Activated CD4-positive, alpha-beta T cell treated with anti-CD3 and anti-CD28 coated beads, Interleukin-2, amount 10 ng/mL, durations not matched to agents 7 days and 5 days (primary cell): ENCODE data around the gene IL17RA. TPM values are rescaled to one million over a fixed set of nuclear protein-coding genes. Genes with fewer than 3 reads are reported as not detected.
"Not testable (repeated sequence)": the region's sequence is repeated elsewhere in the genome, so short reads cannot be mapped to it uniquely, and the experiment has no call there.

Source experiments
- CTCF ChIA-PET: fragments of 350-600 bp; sonication (Branson Sonifier 250); formaldehyde crosslinking; loops from one replicate; lab custom pipeline; 2021; ENCODE audit warnings: antibody characterized with exemption; lab: Charles Lee
- POLR2A ChIA-PET: fragments of 350-600 bp; sonication (Branson Sonifier 250); formaldehyde crosslinking; loops from one replicate; lab custom pipeline; 2021; ENCODE audit warnings: antibody characterized with exemption; lab: Charles Lee
- DNase-seq: peaks from one replicate; pipeline ENCODE4 v3.0.0-alpha.2; 2020
- H3K27ac Mint-ChIP-seq: one replicate; pipeline ENCODE4 v1.8.0; 2021; ENCODE audit warnings: mild to moderate bottlenecking, moderate library complexity, mixed read lengths
- H3K27me3 Mint-ChIP-seq: one replicate; pipeline ENCODE4 v1.8.0; 2021; ENCODE audit warnings: mixed read lengths
- H3K36me3 Mint-ChIP-seq: one replicate; pipeline ENCODE4 v1.8.0; 2021; ENCODE audit warnings: low read depth, mixed read lengths
- H3K4me1 Mint-ChIP-seq: one replicate; pipeline ENCODE4 v1.8.0; 2021; ENCODE audit warnings: mixed read lengths
- H3K4me3 Mint-ChIP-seq: one replicate; pipeline ENCODE4 v1.8.0; 2021; ENCODE audit warnings: mild to moderate bottlenecking, moderate library complexity, mixed read lengths
- H3K9me3 Mint-ChIP-seq: one replicate; pipeline ENCODE4 v1.8.0; 2021; ENCODE audit warnings: mixed read lengths
- total RNA-seq, 2 experiments: library from RNA; stranded (reverse); gene quantifications; one replicate each; pipeline ENCODE4 v1.2.3, GENCODE V29; 2021

The IL17RA gene
- total RNA-seq, 2 experiments from 2014 or later: 53.6 to 55.9 TPM

DNA sequence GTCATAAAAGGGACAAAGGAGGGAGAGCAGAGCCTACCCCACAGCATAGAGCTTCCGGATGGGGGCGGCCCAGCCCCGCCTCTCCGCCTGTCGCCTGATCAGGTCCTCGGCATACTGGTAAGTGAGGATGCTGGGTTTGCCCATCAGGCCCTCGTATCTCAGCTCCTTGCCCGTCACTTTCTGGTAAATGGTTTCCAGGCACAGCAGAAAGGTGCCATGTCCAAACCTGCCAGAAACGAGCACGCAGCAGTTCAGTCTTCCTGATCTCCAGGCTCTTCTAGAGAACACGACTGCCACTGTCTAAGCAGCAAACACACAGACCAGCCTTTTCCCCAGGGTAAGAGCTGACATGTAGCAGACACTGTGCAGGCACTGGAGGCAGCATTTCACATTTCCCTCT lies 53.7 kb downstream of the IL17RA start:
- no peak for DNase-seq
- CTCF ChIA-PET: interaction anchor here (1.7 kb wide), 1 partner anchor 34 kb away, joined by 6 read pairs; no protein-coding TSS in a partner anchor

DNA sequence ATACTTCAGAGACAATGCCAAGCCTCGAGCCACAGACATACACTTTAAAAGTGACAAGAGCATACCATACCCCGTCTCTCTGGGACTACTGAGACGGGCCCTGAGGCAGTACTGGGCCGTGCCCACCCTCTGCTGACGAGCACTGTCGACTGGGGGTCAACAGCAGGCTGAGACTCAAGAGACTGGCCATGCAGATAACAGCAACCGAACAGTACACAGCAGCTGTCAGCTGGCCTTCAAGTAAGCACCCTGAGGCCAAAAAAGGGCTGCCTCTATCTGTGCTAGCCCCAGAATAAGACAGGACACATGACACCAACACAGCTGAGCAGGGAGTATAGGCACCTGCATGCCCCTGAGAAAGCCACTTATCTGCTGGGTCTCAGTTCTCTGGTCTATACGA lies 55.2 kb downstream of the IL17RA start:
- no peaks in the 10 kb centered on the region for H3K27me3 Mint-ChIP-seq
- peaks cover 29% of the 10 kb centered on the region for H3K36me3 Mint-ChIP-seq
- no peak for DNase-seq
- H3K4me3 Mint-ChIP-seq: no peak overlapping the region
- ChIA-PET CTCF (no interaction called here), POLR2A (no interaction called here)
- H3K27ac Mint-ChIP-seq: no peak overlapping the region
- H3K4me1 Mint-ChIP-seq: no peaks in the 10 kb centered on the region
- no peaks in the 10 kb centered on the region for H3K9me3 Mint-ChIP-seq

More for the DNA sequence above, 53.7 kb downstream of the IL17RA start:
- H3K9me3 Mint-ChIP-seq: no peaks in the 10 kb centered on the region
- POLR2A ChIA-PET: no interaction called here
- H3K27me3 Mint-ChIP-seq: no peaks in the 10 kb centered on the region
- H3K4me3 Mint-ChIP-seq: no peak overlapping the region
- H3K27ac Mint-ChIP-seq: peak overlapping the region; percentile 62
- H3K4me1 Mint-ChIP-seq: no peaks in the 10 kb centered on the region
- peaks cover 28% of the 10 kb centered on the region for H3K36me3 Mint-ChIP-seq

DNA sequence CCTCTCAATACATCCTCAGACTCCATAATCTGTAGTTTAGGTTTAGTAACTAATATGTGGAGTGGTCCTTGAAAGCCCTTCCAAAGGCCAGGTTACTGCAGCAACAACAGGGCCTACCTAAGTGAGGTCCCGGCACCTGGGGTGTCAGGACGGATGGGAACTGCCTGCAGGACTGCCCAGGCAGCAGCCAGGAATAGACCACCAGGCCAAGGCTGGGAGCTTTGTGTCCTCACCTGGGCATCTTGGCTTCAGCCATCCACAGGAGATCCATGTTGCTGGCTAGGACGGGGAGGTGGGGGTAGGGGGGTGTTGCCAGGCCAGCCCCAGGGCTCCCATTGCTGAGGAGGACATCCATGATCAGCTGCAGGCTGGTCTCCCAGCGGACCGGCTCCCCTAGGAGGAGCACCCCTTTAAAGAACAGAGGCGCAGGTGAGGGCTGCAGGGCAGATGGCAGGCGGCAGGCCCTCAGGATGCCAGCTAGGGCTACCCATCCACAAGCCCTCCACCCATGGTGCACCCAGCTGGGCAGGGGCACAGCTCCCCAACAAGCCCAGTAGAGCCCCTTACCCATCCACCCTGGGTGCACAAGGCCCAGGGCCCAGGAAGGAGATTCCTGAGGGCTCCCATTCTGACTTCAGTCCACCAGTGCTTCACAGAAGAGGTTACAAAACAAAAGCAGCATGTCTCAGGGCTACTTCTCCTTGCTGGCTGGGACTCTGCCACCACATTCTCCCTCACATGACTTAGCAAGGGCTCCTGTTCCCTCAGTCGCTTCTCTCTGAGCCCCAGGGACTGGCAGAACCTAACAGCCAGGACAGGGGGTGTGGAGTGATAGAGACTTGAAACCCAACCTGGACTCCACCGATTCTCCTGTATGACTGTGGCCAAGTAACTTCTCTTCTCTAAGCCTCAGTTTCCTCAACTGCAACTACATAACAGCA lies 56.3 kb downstream of the IL17RA start:
- POLR2A ChIA-PET: no interaction called here
- CTCF ChIA-PET: interaction anchor here (1.1 to 1.4 kb wide), 2 partner anchors 31 to 36 kb away, joined by 3 to 5 read pairs; no protein-coding TSS in a partner anchor
- H3K9me3 Mint-ChIP-seq: no peaks in the 10 kb centered on the region

DNA sequence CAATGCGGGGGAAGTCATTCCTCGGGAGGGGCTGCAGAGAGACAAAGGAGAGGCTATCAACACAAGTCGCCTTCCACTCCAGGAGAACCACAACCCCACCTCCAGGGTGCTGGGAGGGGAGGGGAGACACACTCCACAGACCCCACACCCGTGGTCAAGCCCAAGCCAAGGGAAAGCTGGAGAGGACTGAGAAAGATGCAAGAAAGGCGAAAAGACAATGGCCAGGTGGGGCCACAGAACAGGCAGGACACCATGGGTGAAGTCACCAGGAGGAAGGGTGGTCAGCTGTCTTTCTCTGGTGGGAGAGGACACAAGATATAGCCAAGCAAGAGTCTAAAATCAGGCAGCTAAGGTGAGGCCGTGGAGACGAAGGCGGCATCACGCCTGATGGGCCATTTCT lies 58.3 kb downstream of the IL17RA start:
- Mint-ChIP-seq H3K4me3 (no peak overlapping the region), H3K4me1 (no peaks in the 10 kb centered on the region), H3K36me3 (peaks cover 29% of the 10 kb centered on the region), H3K27ac (no peak overlapping the region), H3K27me3 (no peaks in the 10 kb centered on the region), H3K9me3 (no peaks in the 10 kb centered on the region)
- ChIA-PET CTCF (interaction anchor here (1.7 to 2.3 kb wide), 2 partner anchors 15 to 28 kb away, joined by 3 to 8 read pairs; no protein-coding TSS in a partner anchor), POLR2A (no interaction called here)
- DNase-seq: no peak

More for the DNA sequence above, 56.3 kb downstream of the IL17RA start:
- Mint-ChIP-seq H3K4me1 (no peaks in the 10 kb centered on the region), H3K36me3 (peaks cover 27% of the 10 kb centered on the region), H3K27me3 (no peaks in the 10 kb centered on the region), H3K4me3 (no peak overlapping the region), H3K27ac (no peak overlapping the region)
- no peak for DNase-seq

DNA sequence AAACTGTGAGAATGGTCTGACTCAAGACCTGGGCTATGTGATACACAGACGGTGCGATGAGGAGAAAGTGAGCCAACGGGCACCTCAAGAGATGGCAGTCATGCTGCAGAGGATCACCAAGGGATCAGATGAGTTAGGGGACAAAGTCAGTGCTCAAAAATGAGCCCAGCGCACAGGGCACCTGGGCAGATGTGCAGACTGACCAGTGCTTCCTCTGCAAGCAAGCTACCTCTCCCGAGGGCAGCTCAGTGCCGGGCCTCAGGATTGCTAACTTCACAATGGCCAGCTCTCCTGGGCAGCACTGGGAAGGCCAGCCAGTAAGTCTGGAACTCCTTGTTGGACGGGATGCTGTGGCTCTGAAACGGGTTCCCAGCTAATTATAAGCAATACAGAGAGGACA lies 59.0 kb downstream of the IL17RA start:
- peaks cover 26% of the 10 kb centered on the region for H3K36me3 Mint-ChIP-seq
- peaks cover 4% of the 10 kb centered on the region for H3K4me1 Mint-ChIP-seq
- H3K27ac Mint-ChIP-seq: no peak overlapping the region
- ChIA-PET POLR2A (no interaction called here), CTCF (interaction anchor here (0.6 to 2.3 kb wide), 3 partner anchors 15 to 875 kb away, joined by 3 to 8 read pairs (median 4); no protein-coding TSS in a partner anchor)
- no peaks in the 10 kb centered on the region for H3K27me3 Mint-ChIP-seq
- H3K4me3 Mint-ChIP-seq: no peak overlapping the region
- DNase-seq: no peak
- no peaks in the 10 kb centered on the region for H3K9me3 Mint-ChIP-seq

DNA sequence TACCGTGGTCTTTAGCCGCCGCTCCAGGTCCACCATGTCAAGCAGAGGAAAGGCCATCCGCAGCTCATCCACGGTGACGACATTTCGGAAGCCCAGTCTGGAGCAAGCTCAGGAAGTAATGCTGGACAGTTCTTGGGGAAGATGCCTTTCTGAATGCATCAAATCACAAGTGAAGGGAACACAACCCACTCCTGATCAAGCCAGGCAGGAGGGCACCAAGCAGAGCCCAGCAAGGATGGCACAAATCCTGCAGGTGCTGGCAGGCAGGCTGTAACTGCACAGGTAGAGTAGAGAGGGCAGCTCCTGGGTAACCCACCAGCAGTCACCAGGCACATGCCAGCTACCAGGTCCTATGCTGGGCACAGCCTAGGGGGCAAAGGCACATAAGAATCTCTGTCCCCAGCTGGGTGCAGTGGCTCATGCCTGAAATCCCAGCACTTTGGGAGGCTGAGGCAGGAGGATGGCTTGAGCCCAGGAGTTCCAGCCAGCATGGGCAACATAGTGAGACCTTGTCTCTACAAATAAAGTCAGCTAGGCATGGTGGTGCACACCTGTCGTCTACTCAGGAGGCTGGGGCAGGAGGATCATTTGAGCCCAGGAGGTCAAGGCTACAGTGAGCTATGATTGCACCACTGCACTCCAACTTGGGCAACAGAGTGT lies 60.4 kb downstream of the IL17RA start:
- H3K4me3 Mint-ChIP-seq: no peak overlapping the region
- H3K4me1 Mint-ChIP-seq: peaks cover 8% of the 10 kb centered on the region
- ChIA-PET POLR2A (no interaction called here), CTCF (interaction anchor here (2.3 kb wide), 1 partner anchor 26 kb away, joined by 8 read pairs; no protein-coding TSS in a partner anchor)
- peaks cover 26% of the 10 kb centered on the region for H3K36me3 Mint-ChIP-seq
- no peaks in the 10 kb centered on the region for H3K9me3 Mint-ChIP-seq
- no peaks in the 10 kb centered on the region for H3K27me3 Mint-ChIP-seq
- DNase-seq: no peak
- no peak overlapping the region for H3K27ac Mint-ChIP-seq

DNA sequence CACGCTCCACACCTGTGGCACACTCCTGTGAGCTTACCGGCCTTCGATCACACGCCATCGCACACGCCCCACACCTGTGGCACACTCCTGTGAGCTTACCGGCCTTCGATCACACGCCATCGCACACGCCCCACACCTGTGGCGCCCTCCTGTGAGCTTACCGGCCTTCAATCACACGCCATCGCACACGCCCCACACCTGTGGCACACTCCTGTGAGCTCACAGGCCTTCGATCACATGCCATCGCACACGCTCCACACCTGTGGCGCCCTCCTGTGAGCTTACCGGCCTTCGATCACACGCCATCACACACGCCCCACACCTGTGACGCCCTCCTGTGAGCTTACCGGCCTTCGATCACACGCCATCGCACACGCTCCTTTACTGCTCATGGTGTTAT lies 62.7 kb downstream of the IL17RA start:
- H3K9me3 Mint-ChIP-seq, DNase-seq, POLR2A ChIA-PET, H3K27ac Mint-ChIP-seq, H3K27me3 Mint-ChIP-seq, H3K4me3 Mint-ChIP-seq: not testable (repeated sequence)
- CTCF ChIA-PET: interaction anchor here (0.7 to 1.1 kb wide), 2 partner anchors 25 to 585 kb away, joined by 3 read pairs; no protein-coding TSS in a partner anchor
- peaks cover 15% of the 10 kb centered on the region for H3K4me1 Mint-ChIP-seq
- H3K36me3 Mint-ChIP-seq: peaks cover 25% of the 10 kb centered on the region

DNA sequence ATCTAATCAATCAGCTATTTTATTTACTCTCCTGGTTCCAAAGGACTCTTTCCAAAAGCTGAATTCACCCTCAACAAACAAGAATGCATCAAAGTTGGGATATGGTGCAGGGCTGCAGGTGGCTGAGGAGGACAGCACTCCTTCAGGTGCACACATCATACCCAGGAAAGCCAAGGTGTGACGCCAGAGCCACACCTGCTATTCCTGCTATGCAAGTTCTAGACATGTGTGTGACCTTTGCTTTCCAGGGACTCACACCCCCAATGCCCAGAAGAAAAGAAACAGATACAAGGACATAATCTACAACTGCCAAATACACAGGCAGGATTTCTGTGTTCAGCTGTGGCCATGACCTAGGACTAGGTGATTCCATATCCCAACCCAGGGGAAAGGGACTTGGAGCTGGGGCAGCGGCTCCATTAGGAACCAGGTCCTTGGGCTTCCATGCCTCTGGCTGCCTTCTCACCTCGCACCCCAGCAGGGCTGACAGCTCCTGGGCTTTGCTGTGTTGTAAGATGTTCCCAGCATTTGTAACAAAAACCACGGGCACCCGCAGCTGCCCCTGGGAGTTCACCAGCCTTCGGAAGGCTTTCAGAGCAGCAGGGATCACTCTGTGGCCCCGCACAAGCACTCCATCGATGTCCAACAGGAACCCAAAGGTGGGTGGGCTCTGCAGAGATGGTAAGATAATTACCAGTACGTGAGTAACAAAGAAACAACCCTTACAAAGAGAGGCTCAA lies 64.4 kb downstream of the IL17RA start:
- ChIA-PET CTCF (interaction anchor here (1.0 to 3.2 kb wide), 4 partner anchors 9 to 352 kb away, joined by 3 to 19 read pairs (median 4); no protein-coding TSS in a partner anchor), POLR2A (no interaction called here)
- H3K27me3 Mint-ChIP-seq: no peaks in the 10 kb centered on the region
- no peak overlapping the region for H3K4me3 Mint-ChIP-seq
- peaks cover 15% of the 10 kb centered on the region for H3K4me1 Mint-ChIP-seq
- no peak for DNase-seq
- H3K36me3 Mint-ChIP-seq: peaks cover 15% of the 10 kb centered on the region
- H3K27ac Mint-ChIP-seq: no peak overlapping the region
- H3K9me3 Mint-ChIP-seq: no peaks in the 10 kb centered on the region

DNA sequence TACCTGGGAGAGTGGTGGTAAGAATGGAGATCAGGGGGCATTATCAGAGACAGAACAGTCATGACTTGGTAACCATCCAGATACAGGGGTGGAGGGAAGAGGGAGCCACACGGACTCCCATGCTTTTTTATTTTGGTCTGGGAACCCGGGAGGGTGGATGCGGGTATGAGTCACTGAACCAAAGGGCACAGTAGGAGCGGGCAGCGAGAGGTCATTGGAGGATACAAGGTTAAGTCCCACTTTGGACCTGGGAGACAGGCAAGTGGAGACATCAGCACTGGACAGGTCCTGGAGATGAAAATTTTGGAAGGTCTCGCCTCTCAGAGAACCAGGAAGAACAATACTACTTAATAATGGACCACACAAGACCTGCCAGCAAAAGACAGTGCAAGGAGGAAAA lies 67.5 kb downstream of the IL17RA start:
- ChIA-PET CTCF (no interaction called here), POLR2A (no interaction called here)
- no peak overlapping the region for H3K4me3 Mint-ChIP-seq
- peaks cover 34% of the 10 kb centered on the region for H3K4me1 Mint-ChIP-seq
- H3K9me3 Mint-ChIP-seq: no peaks in the 10 kb centered on the region
- DNase-seq: no peak
- no peak overlapping the region for H3K27ac Mint-ChIP-seq
- H3K27me3 Mint-ChIP-seq: no peaks in the 10 kb centered on the region
- H3K36me3 Mint-ChIP-seq: peaks cover 22% of the 10 kb centered on the region

DNA sequence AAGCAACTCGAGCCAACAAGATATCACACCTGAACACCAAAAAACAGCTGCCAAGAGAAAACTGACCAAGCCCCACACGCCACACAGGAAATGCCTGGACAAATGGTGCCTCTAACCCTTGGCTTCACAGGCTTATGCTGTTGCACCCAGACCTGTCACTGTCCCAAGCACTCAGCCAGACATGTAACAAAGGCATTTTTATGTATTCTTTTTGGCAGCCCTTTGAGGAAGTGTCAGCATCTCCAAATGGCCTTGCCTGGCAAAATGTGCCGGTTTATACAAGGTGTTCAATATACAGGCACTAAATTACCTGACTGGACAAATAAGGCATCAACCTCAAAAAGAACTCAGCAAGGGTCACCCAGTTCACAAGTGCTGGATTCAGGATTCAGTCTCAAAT lies 68.2 kb downstream of the IL17RA start:
- Mint-ChIP-seq H3K36me3 (peaks cover 16% of the 10 kb centered on the region), H3K4me3 (no peak overlapping the region), H3K27me3 (no peaks in the 10 kb centered on the region), H3K9me3 (no peaks in the 10 kb centered on the region), H3K4me1 (peaks cover 39% of the 10 kb centered on the region), H3K27ac (no peak overlapping the region)
- CTCF ChIA-PET: no interaction called here
- DNase-seq: no peak
- POLR2A ChIA-PET: no interaction called here

DNA sequence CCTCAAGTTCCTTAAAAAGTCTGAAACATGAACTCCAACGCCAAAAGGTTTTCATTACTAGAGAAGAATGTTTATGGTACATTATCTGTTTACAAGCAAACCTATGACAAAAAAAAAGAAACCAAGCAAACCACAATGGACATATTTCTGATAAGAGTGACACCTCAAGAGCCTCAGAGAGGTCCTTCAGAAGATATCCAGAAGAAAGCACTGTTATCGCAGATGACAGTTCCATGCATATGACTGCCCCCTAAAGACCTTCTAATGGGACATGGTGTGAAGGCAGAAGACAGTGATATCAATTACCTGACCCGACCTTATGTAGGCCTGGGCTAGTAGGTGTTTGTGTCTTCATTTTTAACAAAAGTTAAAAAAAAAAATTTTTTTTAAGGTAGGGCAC lies 71.1 kb downstream of the IL17RA start:
- no peaks in the 10 kb centered on the region for H3K27me3 Mint-ChIP-seq
- CTCF ChIA-PET: interaction anchor here (0.7 to 2.2 kb wide), 2 partner anchors 16 to 98 kb away, joined by 4 to 9 read pairs; no protein-coding TSS in a partner anchor
- no peak overlapping the region for H3K4me3 Mint-ChIP-seq
- peaks cover 41% of the 10 kb centered on the region for H3K4me1 Mint-ChIP-seq
- POLR2A ChIA-PET: no interaction called here
- peaks cover 15% of the 10 kb centered on the region for H3K36me3 Mint-ChIP-seq
- no peaks in the 10 kb centered on the region for H3K9me3 Mint-ChIP-seq
- H3K27ac Mint-ChIP-seq: no peak overlapping the region
- DNase-seq: no peak

DNA sequence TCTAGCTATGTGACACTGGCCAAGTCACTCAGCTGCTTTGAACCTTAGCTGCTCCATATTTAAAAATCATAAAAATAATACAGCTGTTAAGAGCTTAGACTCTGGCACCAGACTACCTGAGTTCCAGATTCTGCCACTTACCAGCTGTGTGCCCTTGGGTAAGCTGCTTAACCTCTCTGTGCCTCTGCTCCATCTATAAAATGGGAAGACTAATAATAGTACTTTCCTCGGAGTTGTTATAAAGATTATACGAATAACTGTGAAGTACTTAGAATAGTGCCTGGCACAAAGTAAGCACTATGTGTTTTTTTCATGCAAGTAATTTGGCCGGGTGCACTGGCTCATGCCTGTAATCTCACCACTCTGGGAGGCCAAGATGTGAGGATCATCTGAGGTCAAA lies 72.9 kb downstream of the IL17RA start:
- H3K4me3 Mint-ChIP-seq: peak overlapping the region; percentile 78
- CTCF ChIA-PET: interaction anchor here (1.0 to 4.7 kb wide), 7 partner anchors 8 to 43 kb away, joined by 3 to 44 read pairs (median 7); no protein-coding TSS in a partner anchor
- POLR2A ChIA-PET: no interaction called here

More for the DNA sequence above, 72.9 kb downstream of the IL17RA start:
- peak overlapping the region; percentile 84 for H3K27ac Mint-ChIP-seq
- peaks cover 35% of the 10 kb centered on the region for H3K4me1 Mint-ChIP-seq
- H3K9me3 Mint-ChIP-seq: no peaks in the 10 kb centered on the region
- DNase-seq: no peak
- no peaks in the 10 kb centered on the region for H3K27me3 Mint-ChIP-seq
- peaks cover 9% of the 10 kb centered on the region for H3K36me3 Mint-ChIP-seq
